NB4 (cell line): ENCODE results near the gene ACY1.

ENCODE experiments used
- DNase-seq: peaks from one replicate; pipeline ENCODE4 v3.0.0; 2010; ENCODE audit warnings: low read depth
- H3K4me3 ChIP-seq: one replicate; pipeline ENCODE4 v1.5.1; 2011; ENCODE audit warnings: mild to moderate bottlenecking, low read depth, low read length, moderate library complexity
- CTCF ChIP-seq: IDR thresholded peaks from one replicate; pipeline ENCODE4 v1.5.1; 2012; ENCODE audit warnings: low read depth, low read length
- MAX ChIP-seq: IDR thresholded peaks from 2 replicates; pipeline ENCODE4 v1.6.1; 2011; ENCODE audit warnings: low read depth, low read length
- MYC ChIP-seq: IDR thresholded peaks from 2 replicates; pipeline ENCODE4 v1.6.1; 2011; ENCODE audit warnings: low read depth, low read length
- POLR2A ChIP-seq: IDR thresholded peaks from 2 replicates; pipeline ENCODE4 v1.6.1; 2011; ENCODE audit warnings: mild to moderate bottlenecking; ENCODE audit not compliant: insufficient read length; ENCODE audit errors: extremely low read depth

Gene ACY1

GRCh38 chr3:51942603-51943450, 40.5 kb upstream of the ACY1 start:
- H3K4me3 ChIP-seq, result peak overlapping the region; percentile 60
- peak; percentile 58 for DNase-seq
- no peak for TF ChIP-seq CTCF
- no peak for TF ChIP-seq MYC
- TF ChIP-seq POLR2A, result no peak
- no peak for TF ChIP-seq MAX

- H3K4me3 ChIP-seq, result no peak overlapping the region
- DNase-seq, result no peak
- TF ChIP-seq CTCF (no peak), MYC (no peak), MAX (no peak), POLR2A (no peak)
These were observed 39.6 kb upstream of the ACY1 start for GRCh38 chr3:51943451-51944391.

GRCh38 chr3:51944451-51945021, 38.8 kb upstream of the ACY1 start:
- DNase-seq, result no peak
- no peak overlapping the region for H3K4me3 ChIP-seq
- TF ChIP-seq MAX (no peak), MYC (no peak), CTCF (no peak), POLR2A (no peak)

GRCh38 chr3:51945031-51945840, 38.1 kb upstream of the ACY1 start:
- no peak for DNase-seq
- H3K4me3 ChIP-seq, result no peak overlapping the region
- no peak for TF ChIP-seq MAX
- TF ChIP-seq POLR2A, result no peak

GRCh38 chr3:51945926-51946705, 37.2 kb upstream of the ACY1 start:
- H3K4me3 ChIP-seq, result no peak overlapping the region
- no peak for TF ChIP-seq MAX
- TF ChIP-seq CTCF, result no peak
- TF ChIP-seq MYC, result no peak
- TF ChIP-seq POLR2A, result no peak
- DNase-seq, result no peak
